HepG2 (cell line): ENCODE data around the gene IGFLR1. TPM values are rescaled to one million over a fixed set of nuclear protein-coding genes. Genes with fewer than 3 reads are reported as not detected.

Experiments
- ATAC-seq: fragments of 200-7000 bp; cut with Tn5 transposase; 3 replicates; pipeline ENCODE4 v1.9.1; 2020; ENCODE audit warnings: mild to moderate bottlenecking, moderate library complexity
- BruUV-seq: library from RNA; stranded (reverse); fragments of 400-500 nt; replicated peaks from 2 replicates; lab custom pipeline; 2021; lab: Mats Ljungman, UMichigan
- CTCF ChIA-PET: fragments of 300-600 bp; formaldehyde crosslinking; extraction: SDS; loops from one replicate; lab custom pipeline; 2021; ENCODE audit warnings: low total read pairs, inconsistent platforms, low intra/inter-chr PET ratio; lab: Yijun Ruan, JAX
- POLR2A ChIA-PET: fragments of 350-600 bp; sonication (Branson Sonifier 250); formaldehyde crosslinking; loops from one replicate; lab custom pipeline; 2020; ENCODE audit warnings: antibody characterized with exemption, inconsistent platforms; lab: Yijun Ruan, JAX
- DNase-seq: peaks from one replicate; pipeline ENCODE4 v3.0.0-alpha.2; 2015; ENCODE audit warnings: low spot score
- FAIRE-seq: peaks from 3 replicates; lab custom pipeline; 2011; peaks lifted over from hg19 to GRCh38; lab: Jason Lieb, UNC
- H2AFZ ChIP-seq: one replicate; pipeline ENCODE4 v1.6.1; 2011; ENCODE audit warnings: low read length, inconsistent platforms
- H3K27ac ChIP-seq: fragments of 300-600 bp; 3 replicates; pipeline ENCODE4 v1.8.0; 2011; ENCODE audit warnings: mixed run types, mild to moderate bottlenecking, mixed read lengths, low read length, inconsistent platforms; ENCODE audit not compliant: insufficient read depth; ENCODE audit errors: extremely low read length
- H3K27me3 ChIP-seq, 2 experiments: fragments of 200-600 bp in 1 of 2; 2 replicates in 1 of 2; 3 replicates in 1 of 2; pipeline versions ENCODE4 v1.6.0 to v1.8.0; 2011; ENCODE audit warnings: low read length in 2 of 2, mild to moderate bottlenecking in 2 of 2, moderate library complexity in 2 of 2, inconsistent platforms in 1 of 2; ENCODE audit not compliant: insufficient read depth in 2 of 2, control insufficient read depth in 1 of 2
- H3K36me3 ChIP-seq, 2 experiments: fragments of 200-600 bp in 1 of 2; replicated peaks in 1 of 2; 2 replicates in 1 of 2; 3 replicates in 1 of 2; pipeline versions ENCODE4 v1.5.1 to v1.8.0; 2011; ENCODE audit warnings: low read length in 2 of 2, inconsistent platforms in 1 of 2; ENCODE audit not compliant: insufficient read depth in 2 of 2, control insufficient read depth in 1 of 2
- H3K4me1 ChIP-seq: 2 replicates; pipeline ENCODE4 v1.5.1; 2012; ENCODE audit warnings: low read length, inconsistent platforms; ENCODE audit not compliant: insufficient read depth
- H3K4me2 ChIP-seq: 2 replicates; pipeline ENCODE4 v1.6.0; 2011; ENCODE audit warnings: low read depth, low read length, inconsistent platforms
- H3K4me3 ChIP-seq, 3 experiments: fragments of 200-600 bp in 1 of 3; sonication (generic), shearing (Covaris generic) in 1 of 3; replicated peaks in 1 of 3; 2 replicates each; pipeline ENCODE4 v1.5.1; 2011 to 2016; ENCODE audit warnings: low read length in 3 of 3, inconsistent platforms in 2 of 3, low read depth in 2 of 3, mild to moderate bottlenecking in 2 of 3, control low read depth in 1 of 3, mixed read lengths in 1 of 3; ENCODE audit not compliant: insufficient read depth in 1 of 3
- H3K79me2 ChIP-seq: one replicate; pipeline ENCODE4 v1.6.1; 2011; ENCODE audit warnings: low read length, inconsistent platforms; ENCODE audit not compliant: insufficient read depth
- H3K9ac ChIP-seq: 2 replicates; pipeline ENCODE4 v1.6.0; 2011; ENCODE audit warnings: mild to moderate bottlenecking, low read depth, low read length, inconsistent platforms; ENCODE audit not compliant: insufficient read depth
- H3K9me3 ChIP-seq: 2 replicates; pipeline ENCODE4 v1.5.1; 2012; ENCODE audit warnings: mild to moderate bottlenecking, low read length
- H4K20me1 ChIP-seq: 2 replicates; pipeline ENCODE4 v1.6.0; 2011; ENCODE audit warnings: inconsistent platforms, mild to moderate bottlenecking, low read length, moderate library complexity; ENCODE audit not compliant: insufficient read depth
- EED ChIP-seq: sonication (generic); formaldehyde crosslinking; IDR thresholded peaks from 2 replicates; pipeline ENCODE4 v1.5.0; 2020; ENCODE audit warnings: mild to moderate bottlenecking, missing genetic modification reagents
- ETV5 ChIP-seq: IDR thresholded peaks from 2 replicates; pipeline ENCODE4 v1.6.1; 2018; ENCODE audit warnings: missing biosample characterization, missing genetic modification reagents, inconsistent platforms, borderline replicate concordance
- FOXO1 ChIP-seq: sonication (generic); formaldehyde crosslinking; IDR thresholded peaks from 2 replicates; pipeline ENCODE4 v1.4.0; 2020; ENCODE audit warnings: missing genetic modification reagents
- LCORL ChIP-seq, 2 experiments: fragments of 450-650 bp in 1 of 2; sonication (generic) in 1 of 2; formaldehyde crosslinking in 1 of 2; IDR thresholded peaks; 2 replicates each; pipeline versions ENCODE4 v1.5.0 to v1.6.1; 2017 to 2020; ENCODE audit warnings: antibody characterized with exemption in 1 of 2, missing genetic modification reagents in 1 of 2
- NFYC ChIP-seq: IDR thresholded peaks from 2 replicates; pipeline ENCODE4 v1.6.1; 2016; ENCODE audit warnings: missing genetic modification reagents, missing compliant biosample characterization
- PHF8 ChIP-seq: sonication (generic); formaldehyde crosslinking; IDR thresholded peaks from 2 replicates; pipeline ENCODE4 v1.5.0; 2020; ENCODE audit warnings: missing genetic modification reagents
- TBP ChIP-seq: sonication (generic); formaldehyde crosslinking; IDR thresholded peaks from 2 replicates; pipeline ENCODE4 v1.5.0; 2020; ENCODE audit warnings: missing genetic modification reagents
- THAP11 ChIP-seq: IDR thresholded peaks from 2 replicates; pipeline ENCODE4 v1.6.1; 2016; ENCODE audit warnings: missing biosample characterization, missing genetic modification reagents
- ZFAT ChIP-seq: sonication (generic); formaldehyde crosslinking; conservative IDR thresholded peaks from 2 replicates; pipeline ENCODE4 v1.8.1; 2023; ENCODE audit warnings: missing genetic modification reagents, inconsistent platforms
- ZNF143 ChIP-seq: sonication (generic); formaldehyde crosslinking; IDR thresholded peaks from 2 replicates; pipeline ENCODE4 v1.4.0; 2020; ENCODE audit warnings: missing genetic modification reagents
- WGBS: methylation state at CpG from one replicate; pipeline ENCODE4 v1.1.6; 2017; ENCODE audit warnings: low lambda C conversion rate; 5-methylcytosine and 5-hydroxymethylcytosine counted together
- in situ Hi-C: cut with HindIII; loops from 2 replicates; pipeline ENCODE4 v1.10.0; 2017; ENCODE audit warnings: low pct_unique_long_range_greater_than_20kb; ENCODE audit not compliant: extremely low pct_ligation_motif_present
- intact Hi-C: fragments of 100-400 bp; cut with micrococcal nuclease; formaldehyde crosslinking; loops from one replicate; pipeline ENCODE4 v1.10.0; 2022; ENCODE audit not compliant: unreplicated experiment
- polyA plus RNA-seq, 8 experiments: library from polyadenylated mRNA; depleted of rRNA in 3 of 8; stranded (reverse) in 7 of 8; unstranded in 1 of 8; fragments of >200 nt; fragmentation: Illumina TruSeq in 4 of 8; extraction: Trizol in 4 of 8; gene quantifications; 2 replicates each; pipeline versions ENCODE4 v1.2.1 to v1.2.3, GENCODE V29; 2011 to 2016; ENCODE audit warnings: low read depth in 4 of 8, missing spikeins in 1 of 8, mixed read lengths in 1 of 8; ENCODE audit not compliant: insufficient read depth in 1 of 8
- total RNA-seq, 5 experiments: library from RNA; depleted of rRNA; stranded (reverse); fragments of >200 nt; fragmentation: Illumina TruSeq; extraction: Trizol; gene quantifications; 2 replicates each; pipeline ENCODE4 v1.2.3, GENCODE V29; 2016; ENCODE audit warnings: low read depth in 1 of 5
- TF ChIP-seq, protein P1 (sequence below): sonication (generic); formaldehyde crosslinking; IDR thresholded peaks from 2 replicates; pipeline ENCODE4 v1.4.0; 2020; ENCODE audit warnings: missing genetic modification reagents
- TF ChIP-seq, protein P2 (sequence below): sonication (generic); formaldehyde crosslinking; IDR thresholded peaks from 2 replicates; pipeline ENCODE4 v1.5.1; 2020; ENCODE audit warnings: missing genetic modification reagents, mild to moderate bottlenecking, borderline replicate concordance
- TF ChIP-seq, protein P3 (sequence below): IDR thresholded peaks from 2 replicates; pipeline ENCODE4 v1.6.1; 2016

IGFLR1 gene
- total and polyA plus RNA-seq, 2 of the 13 experiments (the other 11 are each of a cell fraction or from before 2014, with no cell fraction given): 5.4 to 8.9 TPM

DNA sequence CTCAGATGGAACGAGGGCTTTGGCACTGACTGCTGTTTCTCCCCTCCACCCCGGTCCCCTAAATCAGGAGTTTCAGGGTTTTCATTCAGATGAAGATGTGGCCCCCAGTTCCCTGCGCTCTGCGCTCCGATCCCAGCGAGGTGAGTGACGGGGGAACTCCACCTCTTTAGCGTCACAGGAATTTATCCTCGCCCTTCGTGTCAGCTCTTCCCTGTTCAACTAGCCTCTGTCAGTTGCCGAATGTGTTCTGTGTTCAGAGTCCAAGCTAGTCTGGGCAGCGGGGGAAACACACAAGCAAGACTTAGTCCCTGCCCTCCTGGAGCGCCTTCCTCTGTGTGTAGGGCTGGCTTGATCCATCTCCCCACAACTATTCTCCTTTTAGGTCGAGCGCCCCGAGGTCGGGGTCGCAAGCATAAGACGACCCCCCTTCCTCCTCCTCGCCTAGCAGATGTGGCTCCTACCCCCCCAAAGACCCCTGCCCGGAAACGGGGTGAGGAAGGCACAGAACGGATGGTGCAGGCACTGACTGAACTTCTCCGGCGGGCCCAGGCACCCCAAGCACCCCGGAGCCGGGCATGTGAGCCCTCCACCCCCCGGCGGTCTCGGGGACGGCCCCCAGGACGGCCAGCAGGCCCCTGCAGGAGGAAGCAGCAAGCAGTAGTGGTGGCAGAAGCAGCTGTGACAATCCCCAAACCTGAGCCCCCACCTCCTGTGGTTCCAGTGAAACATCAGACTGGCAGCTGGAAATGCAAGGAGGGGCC lies 22.7 kb downstream of the IGFLR1 start (continued):
- no peak for TF ChIP-seq LCORL (IDR thresholded peaks at IDR 0.05)
- peak; percentile 70 for TF ChIP-seq LCORL (CRISPR knock-in tag; IDR thresholded peaks at IDR 0.05)
- TF ChIP-seq, protein P1, sequence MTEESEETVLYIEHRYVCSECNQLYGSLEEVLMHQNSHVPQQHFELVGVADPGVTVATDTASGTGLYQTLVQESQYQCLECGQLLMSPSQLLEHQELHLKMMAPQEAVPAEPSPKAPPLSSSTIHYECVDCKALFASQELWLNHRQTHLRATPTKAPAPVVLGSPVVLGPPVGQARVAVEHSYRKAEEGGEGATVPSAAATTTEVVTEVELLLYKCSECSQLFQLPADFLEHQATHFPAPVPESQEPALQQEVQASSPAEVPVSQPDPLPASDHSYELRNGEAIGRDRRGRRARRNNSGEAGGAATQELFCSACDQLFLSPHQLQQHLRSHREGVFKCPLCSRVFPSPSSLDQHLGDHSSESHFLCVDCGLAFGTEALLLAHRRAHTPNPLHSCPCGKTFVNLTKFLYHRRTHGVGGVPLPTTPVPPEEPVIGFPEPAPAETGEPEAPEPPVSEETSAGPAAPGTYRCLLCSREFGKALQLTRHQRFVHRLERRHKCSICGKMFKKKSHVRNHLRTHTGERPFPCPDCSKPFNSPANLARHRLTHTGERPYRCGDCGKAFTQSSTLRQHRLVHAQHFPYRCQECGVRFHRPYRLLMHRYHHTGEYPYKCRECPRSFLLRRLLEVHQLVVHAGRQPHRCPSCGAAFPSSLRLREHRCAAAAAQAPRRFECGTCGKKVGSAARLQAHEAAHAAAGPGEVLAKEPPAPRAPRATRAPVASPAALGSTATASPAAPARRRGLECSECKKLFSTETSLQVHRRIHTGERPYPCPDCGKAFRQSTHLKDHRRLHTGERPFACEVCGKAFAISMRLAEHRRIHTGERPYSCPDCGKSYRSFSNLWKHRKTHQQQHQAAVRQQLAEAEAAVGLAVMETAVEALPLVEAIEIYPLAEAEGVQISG: peak; percentile 31; the same call in 1 of the 2 replicates

DNA sequence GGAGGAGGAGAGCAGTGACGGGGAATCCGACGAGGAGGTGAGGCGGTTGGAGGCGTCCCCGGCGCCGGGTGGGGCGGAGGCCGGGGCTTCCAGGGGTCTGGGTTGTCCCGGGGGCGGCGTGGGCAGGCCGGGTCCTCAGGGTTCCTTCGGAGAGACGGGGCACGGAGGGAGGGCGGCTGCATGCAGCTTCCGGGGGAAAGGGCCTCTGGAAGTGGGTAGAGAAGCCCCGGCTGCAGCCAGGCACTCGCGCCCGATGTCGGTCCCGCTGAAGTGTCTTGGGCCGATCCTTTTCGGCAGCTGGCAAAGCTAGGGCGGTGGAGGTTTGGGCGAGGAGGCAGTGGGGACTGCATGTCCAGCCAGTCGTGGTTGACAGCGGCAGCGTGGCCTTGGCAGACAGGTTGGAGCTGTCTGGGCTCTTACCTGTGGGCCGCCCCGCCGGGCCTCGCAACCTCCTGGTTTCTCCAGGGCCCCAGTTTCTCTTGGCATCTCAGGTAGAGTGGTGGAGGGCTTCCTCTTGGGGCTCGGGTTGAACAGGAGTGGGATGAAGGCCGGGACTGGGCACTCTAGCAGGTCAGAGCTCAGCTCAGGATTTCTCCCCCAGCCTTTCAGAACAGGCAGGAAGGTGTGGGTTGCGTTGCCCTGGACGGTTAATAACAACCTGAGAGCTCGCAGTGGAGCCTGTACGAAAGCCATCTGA lies 23.8 kb downstream of the IGFLR1 start:
- peaks cover 17 to 30% of the 10 kb centered on the region in 2 experiments for H3K36me3 ChIP-seq
- in situ Hi-C loops (loop anchor here (5.0 kb wide), 1 partner anchor 171 kb away; the partner anchor contains the start of gene TMEM147), intact Hi-C loops (loop anchor here (2.0 kb wide), 1 partner anchor 22 kb away; no protein-coding TSS in a partner anchor)
- ChIA-PET CTCF (interaction anchor here (1.2 to 7.0 kb wide), 2 partner anchors 24 to 75 kb away, joined by 4 to 201 read pairs; no protein-coding TSS in a partner anchor), POLR2A (interaction anchor here (0.6 to 4.6 kb wide), 9 partner anchors 11 to 101 kb away, joined by 3 to 69 read pairs (median 4); partner anchors contain the start of genes LIN37, PSENEN and U2AF1L4)
- DNase-seq (no peak), ATAC-seq (no peak), FAIRE-seq (no peak)
- peak overlapping the region; percentile 93 to 99 (median 97) for H3K4me3 ChIP-seq
- H4K20me1 ChIP-seq: peaks cover 8% of the 10 kb centered on the region
- peak overlapping the region; percentile 88 for H3K9ac ChIP-seq
- 3% methylated on average over 20 of the region's 42 CpGs for WGBS
- peak overlapping the region; percentile 84 for H3K4me2 ChIP-seq
- peaks cover 21% of the 10 kb centered on the region for H3K79me2 ChIP-seq
- no peaks in the 10 kb centered on the region for H3K27me3 ChIP-seq
- H3K4me1 ChIP-seq: peaks cover 34% of the 10 kb centered on the region
- no peak overlapping the region for H2AFZ ChIP-seq
- no TSS peak for BruUV-seq
- peak overlapping the region; percentile 67 for H3K27ac ChIP-seq
- H3K9me3 ChIP-seq: no peaks in the 10 kb centered on the region
- TF ChIP-seq, protein P2, sequence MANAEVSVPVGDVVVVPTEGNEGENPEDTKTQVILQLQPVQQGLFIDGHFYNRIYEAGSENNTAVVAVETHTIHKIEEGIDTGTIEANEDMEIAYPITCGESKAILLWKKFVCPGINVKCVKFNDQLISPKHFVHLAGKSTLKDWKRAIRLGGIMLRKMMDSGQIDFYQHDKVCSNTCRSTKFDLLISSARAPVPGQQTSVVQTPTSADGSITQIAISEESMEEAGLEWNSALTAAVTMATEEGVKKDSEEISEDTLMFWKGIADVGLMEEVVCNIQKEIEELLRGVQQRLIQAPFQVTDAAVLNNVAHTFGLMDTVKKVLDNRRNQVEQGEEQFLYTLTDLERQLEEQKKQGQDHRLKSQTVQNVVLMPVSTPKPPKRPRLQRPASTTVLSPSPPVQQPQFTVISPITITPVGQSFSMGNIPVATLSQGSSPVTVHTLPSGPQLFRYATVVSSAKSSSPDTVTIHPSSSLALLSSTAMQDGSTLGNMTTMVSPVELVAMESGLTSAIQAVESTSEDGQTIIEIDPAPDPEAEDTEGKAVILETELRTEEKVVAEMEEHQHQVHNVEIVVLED (CRISPR knock-in tag): 0 out of 2 replicates have a peak, but pooled peaks have one; percentile 8
- no peak for TF ChIP-seq TBP
- no peak; the same call in 1 of the 2 replicates for TF ChIP-seq PHF8 (CRISPR knock-in tag)
- TF ChIP-seq EED (CRISPR knock-in tag): 0 out of 2 replicates have a peak, but pooled peaks have one; percentile 50
- TF ChIP-seq FOXO1 (CRISPR knock-in tag): no peak
- 0 out of 2 replicates have a peak, but pooled peaks have one; percentile 23 for TF ChIP-seq THAP11 (CRISPR knock-in tag)
- TF ChIP-seq, protein P3, sequence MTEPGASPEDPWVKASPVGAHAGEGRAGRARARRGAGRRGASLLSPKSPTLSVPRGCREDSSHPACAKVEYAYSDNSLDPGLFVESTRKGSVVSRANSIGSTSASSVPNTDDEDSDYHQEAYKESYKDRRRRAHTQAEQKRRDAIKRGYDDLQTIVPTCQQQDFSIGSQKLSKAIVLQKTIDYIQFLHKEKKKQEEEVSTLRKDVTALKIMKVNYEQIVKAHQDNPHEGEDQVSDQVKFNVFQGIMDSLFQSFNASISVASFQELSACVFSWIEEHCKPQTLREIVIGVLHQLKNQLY (CRISPR knock-in tag): no peak
- TF ChIP-seq ZNF143 (CRISPR knock-in tag): no peak
- TF ChIP-seq NFYC: no peak
- no peak for TF ChIP-seq ZFAT (CRISPR knock-in tag)
- 0 out of 2 replicates have a peak, but pooled peaks have one; percentile 7 for TF ChIP-seq ETV5 (CRISPR knock-in tag)
